ENCODE results near the gene NEK9.

NEK9 gene

GRCh38 chr14:75044752-75045151 lies 82.1 kb downstream of the NEK9 start:
- H3K27ac ChIP-seq (ENCODE audit: low read depth, low read length), result no peak overlapping the region

DNA sequence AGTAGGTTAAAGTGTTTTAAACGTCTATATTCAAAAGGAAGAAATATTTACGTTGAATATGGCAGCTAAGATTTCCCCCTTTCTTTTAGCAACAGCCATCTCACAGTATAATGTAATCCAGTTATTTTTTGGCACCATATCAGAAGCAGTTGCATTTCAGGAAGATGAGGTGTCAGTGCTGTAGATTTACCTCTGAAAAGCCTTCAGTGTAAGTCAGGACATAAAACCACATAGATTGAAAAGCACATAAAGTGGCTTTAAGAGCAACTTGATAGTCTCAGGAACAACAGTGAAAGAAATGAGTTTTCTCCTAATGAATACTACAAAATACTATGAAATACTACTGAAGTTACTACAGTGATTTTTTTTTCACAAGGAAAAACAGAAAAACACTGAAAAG lies 82.5 kb downstream of the NEK9 start:
- Histone ChIP-seq H3F3A (ENCODE audit: control insufficient read depth, insufficient read depth) (peaks cover 4% of the 10 kb centered on the region; the same call in 1 of the 2 replicates), H3K4me2 (ENCODE audit: low read length) (no peak overlapping the region), H3K9me3 (ENCODE audit: control insufficient read depth, insufficient read depth, low read length) (no peaks in the 10 kb centered on the region), H3K4me3 (ENCODE audit: low read length) (no peak overlapping the region), H3K27ac (ENCODE audit: low read depth, low read length) (no peak overlapping the region), H4K20me1 (ENCODE audit: control insufficient read depth, insufficient read depth, low read depth, low read length) (no peaks in the 10 kb centered on the region), H3K9me2 (replicated peaks; ENCODE audit: control insufficient read depth, low read length) (no peaks in the 10 kb centered on the region), H3K79me2 (ENCODE audit: control insufficient read depth, low read length) (peaks cover 44% of the 10 kb centered on the region), H3K36me3 (ENCODE audit: control insufficient read depth, low read length) (peaks cover 50% of the 10 kb centered on the region), H3K4me1 (ENCODE audit: control insufficient read depth, low read length) (0 out of 2 replicates have a peak, but pooled peaks cover 4% of the 10 kb centered on the region), H3K27me3 (ENCODE audit: control insufficient read depth, low read length) (no peaks in the 10 kb centered on the region)
- TF ChIP-seq EZH2phosphoT487 (IDR thresholded peaks at IDR 0.05; ENCODE audit: borderline replicate concordance, low read length), result no peak
- TF ChIP-seq, protein P1, sequence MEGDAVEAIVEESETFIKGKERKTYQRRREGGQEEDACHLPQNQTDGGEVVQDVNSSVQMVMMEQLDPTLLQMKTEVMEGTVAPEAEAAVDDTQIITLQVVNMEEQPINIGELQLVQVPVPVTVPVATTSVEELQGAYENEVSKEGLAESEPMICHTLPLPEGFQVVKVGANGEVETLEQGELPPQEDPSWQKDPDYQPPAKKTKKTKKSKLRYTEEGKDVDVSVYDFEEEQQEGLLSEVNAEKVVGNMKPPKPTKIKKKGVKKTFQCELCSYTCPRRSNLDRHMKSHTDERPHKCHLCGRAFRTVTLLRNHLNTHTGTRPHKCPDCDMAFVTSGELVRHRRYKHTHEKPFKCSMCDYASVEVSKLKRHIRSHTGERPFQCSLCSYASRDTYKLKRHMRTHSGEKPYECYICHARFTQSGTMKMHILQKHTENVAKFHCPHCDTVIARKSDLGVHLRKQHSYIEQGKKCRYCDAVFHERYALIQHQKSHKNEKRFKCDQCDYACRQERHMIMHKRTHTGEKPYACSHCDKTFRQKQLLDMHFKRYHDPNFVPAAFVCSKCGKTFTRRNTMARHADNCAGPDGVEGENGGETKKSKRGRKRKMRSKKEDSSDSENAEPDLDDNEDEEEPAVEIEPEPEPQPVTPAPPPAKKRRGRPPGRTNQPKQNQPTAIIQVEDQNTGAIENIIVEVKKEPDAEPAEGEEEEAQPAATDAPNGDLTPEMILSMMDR (IDR thresholded peaks at IDR 0.05; ENCODE audit: low read depth, low read length, poor library complexity, severe bottlenecking), result no peak

More at GRCh38 chr14:75044752-75045151, 82.1 kb downstream of the NEK9 start:
- H3K4me3 ChIP-seq (ENCODE audit: low read length), result no peak overlapping the region
- H3K4me2 ChIP-seq (ENCODE audit: low read length), result no peak overlapping the region
- H3K36me3 ChIP-seq (ENCODE audit: control insufficient read depth, low read length), result peaks cover 52% of the 10 kb centered on the region
- peaks cover 48% of the 10 kb centered on the region for H3K79me2 ChIP-seq (ENCODE audit: control insufficient read depth, low read length)
- TF ChIP-seq, protein P1 (IDR thresholded peaks at IDR 0.05; ENCODE audit: low read depth, low read length, poor library complexity, severe bottlenecking), result no peak
- no peak for TF ChIP-seq EZH2phosphoT487 (IDR thresholded peaks at IDR 0.05; ENCODE audit: borderline replicate concordance, low read length)
- no peaks in the 10 kb centered on the region for H3K9me3 ChIP-seq (ENCODE audit: control insufficient read depth, insufficient read depth, low read length)
- H4K20me1 ChIP-seq (ENCODE audit: control insufficient read depth, insufficient read depth, low read depth, low read length), result no peaks in the 10 kb centered on the region
- H3K4me1 ChIP-seq (ENCODE audit: control insufficient read depth, low read length), result peaks cover 7% of the 10 kb centered on the region
- H3K27me3 ChIP-seq (ENCODE audit: control insufficient read depth, low read length), result no peaks in the 10 kb centered on the region
- H3F3A ChIP-seq (ENCODE audit: control insufficient read depth, insufficient read depth), result peaks cover 4% of the 10 kb centered on the region; the same call in 1 of the 2 replicates
- no peaks in the 10 kb centered on the region for H3K9me2 ChIP-seq (replicated peaks; ENCODE audit: control insufficient read depth, low read length)

GRCh38 chr14:75042035-75042434 lies 84.8 kb downstream of the NEK9 start:
- no peak for TF ChIP-seq EZH2phosphoT487 (IDR thresholded peaks at IDR 0.05; ENCODE audit: borderline replicate concordance, low read length)
- TF ChIP-seq, protein P1 (IDR thresholded peaks at IDR 0.05; ENCODE audit: low read depth, low read length, poor library complexity, severe bottlenecking), result no peak
- H3K4me1 ChIP-seq (ENCODE audit: control insufficient read depth, low read length), result no peaks in the 10 kb centered on the region
- H3K9me2 ChIP-seq (replicated peaks; ENCODE audit: control insufficient read depth, low read length), result no peaks in the 10 kb centered on the region
- peaks cover 30% of the 10 kb centered on the region for H3K79me2 ChIP-seq (ENCODE audit: control insufficient read depth, low read length)
- H3K4me2 ChIP-seq (ENCODE audit: low read length), result no peak overlapping the region
- no peaks in the 10 kb centered on the region for H3K27me3 ChIP-seq (ENCODE audit: control insufficient read depth, low read length)
- H3F3A ChIP-seq (ENCODE audit: control insufficient read depth, insufficient read depth), result peaks cover 4% of the 10 kb centered on the region; the same call in 1 of the 2 replicates
- H3K36me3 ChIP-seq (ENCODE audit: control insufficient read depth, low read length), result peaks cover 40% of the 10 kb centered on the region
- H3K4me3 ChIP-seq (ENCODE audit: low read length), result no peak overlapping the region
- H3K27ac ChIP-seq (ENCODE audit: low read depth, low read length), result no peak overlapping the region
- no peaks in the 10 kb centered on the region for H3K9me3 ChIP-seq (ENCODE audit: control insufficient read depth, insufficient read depth, low read length)
- H4K20me1 ChIP-seq (ENCODE audit: control insufficient read depth, insufficient read depth, low read depth, low read length), result no peaks in the 10 kb centered on the region

Measured in DOHH2 (cell line).